Fibroblast of mammary gland (primary cell): ENCODE data around the gene SLC22A4.

Experiments used
- DNase-seq: peaks from one replicate; pipeline ENCODE4 v3.0.0-alpha.2; 2010; ENCODE audit warnings: low read depth
- H3K4me3 ChIP-seq: 2 replicates; pipeline ENCODE4 v1.5.1; 2011; ENCODE audit warnings: low read depth, mild to moderate bottlenecking, low read length, moderate library complexity; ENCODE audit not compliant: control insufficient read depth
- TF ChIP-seq, protein P1 (sequence below): conservative IDR thresholded peaks from 2 replicates; pipeline ENCODE4 v1.5.1; 2011; ENCODE audit warnings: low read depth, low read length, inconsistent platforms; ENCODE audit not compliant: control insufficient read depth, insufficient read depth

The SLC22A4 gene

DNA sequence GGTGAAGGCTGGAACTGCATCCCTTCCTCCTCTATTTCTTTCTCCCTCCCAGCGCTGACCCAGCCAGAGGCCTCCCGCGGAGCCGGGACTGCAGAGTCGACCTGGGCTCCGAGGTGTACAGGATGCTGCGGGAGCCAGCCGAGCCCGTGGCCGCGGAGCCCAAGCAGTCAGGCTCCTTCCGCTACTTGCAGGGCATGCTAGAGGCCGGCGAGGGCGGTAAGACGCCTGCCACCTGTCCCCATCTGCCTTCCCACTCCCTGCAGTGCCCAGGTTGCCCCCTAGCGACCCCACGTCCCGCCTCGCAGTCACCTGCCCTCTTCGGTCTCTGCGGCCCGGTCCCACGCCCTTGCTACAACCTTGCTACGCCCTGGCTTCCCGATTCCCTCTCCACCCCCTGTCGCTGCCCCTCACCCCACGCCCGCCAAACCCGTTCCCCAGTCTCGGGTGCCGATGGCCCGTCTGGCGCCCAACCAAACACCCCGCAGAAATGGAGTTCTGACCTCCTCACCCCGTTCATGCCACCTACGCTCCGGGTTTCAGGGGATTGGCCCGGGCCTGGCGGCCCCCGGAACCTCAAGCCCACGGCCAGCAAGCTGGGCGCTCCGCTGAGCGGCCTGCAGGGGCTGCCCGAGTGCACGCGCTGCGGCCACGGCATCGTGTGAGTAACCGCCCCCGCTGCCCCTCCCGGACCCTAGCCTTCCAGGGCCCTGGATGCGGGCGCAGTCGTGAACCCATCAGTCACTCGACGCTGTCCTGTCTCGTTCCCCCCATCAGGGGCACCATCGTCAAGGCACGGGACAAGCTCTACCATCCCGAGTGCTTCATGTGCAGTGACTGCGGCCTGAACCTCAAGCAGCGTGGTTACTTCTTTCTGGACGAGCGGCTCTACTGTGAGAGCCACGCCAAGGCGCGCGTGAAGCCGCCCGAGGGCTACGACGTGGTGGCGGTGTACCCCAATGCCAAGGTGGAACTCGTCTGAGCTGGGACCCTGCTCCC, 22.6 kb upstream of the SLC22A4 start:
- no peak for DNase-seq

DNA sequence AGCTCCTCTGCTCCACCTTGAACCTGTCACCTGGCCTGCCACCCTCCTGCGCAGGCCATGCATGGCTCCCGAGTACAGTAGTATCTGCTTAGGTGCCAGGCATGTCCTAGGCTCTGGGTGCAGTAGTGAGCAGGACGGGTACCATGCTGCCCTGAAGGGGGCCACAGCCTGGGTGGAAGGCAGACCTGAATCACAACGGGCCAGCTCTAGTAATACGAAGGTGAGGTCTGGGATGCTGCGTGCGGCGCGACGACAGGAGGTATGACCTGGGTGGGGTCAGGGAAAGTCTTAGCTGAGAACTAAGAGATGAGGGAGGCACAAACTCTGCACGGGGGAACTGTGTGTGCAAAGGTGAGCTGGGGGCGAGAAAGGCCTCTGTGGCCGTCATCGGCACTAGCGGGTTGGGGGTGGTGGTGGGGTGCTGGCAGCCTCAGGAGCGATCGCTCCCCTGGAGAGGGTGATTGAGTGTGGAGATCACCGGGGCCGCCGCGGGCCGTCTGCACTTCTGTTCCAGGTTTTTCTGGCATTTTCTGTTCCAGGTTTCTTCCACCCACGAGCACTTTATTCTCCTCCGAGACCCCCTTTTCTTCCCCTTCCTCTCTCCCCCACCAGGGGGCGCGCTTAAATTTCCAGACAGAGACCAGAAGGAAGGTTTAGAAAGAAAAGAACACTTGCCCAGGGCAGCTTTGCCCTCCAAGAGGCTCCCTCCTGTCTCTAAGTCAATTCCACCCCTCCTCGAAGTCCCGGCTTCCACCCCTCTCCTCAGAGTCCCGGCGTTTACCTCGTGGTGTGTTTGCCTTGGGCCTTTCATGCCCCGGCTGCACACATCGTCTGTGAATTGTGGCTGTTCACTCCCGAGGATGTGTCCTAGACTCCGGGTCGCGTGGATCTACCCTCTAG, 21.6 kb upstream of the SLC22A4 start:
- DNase-seq: peak; percentile 48
- TF ChIP-seq, protein P1, sequence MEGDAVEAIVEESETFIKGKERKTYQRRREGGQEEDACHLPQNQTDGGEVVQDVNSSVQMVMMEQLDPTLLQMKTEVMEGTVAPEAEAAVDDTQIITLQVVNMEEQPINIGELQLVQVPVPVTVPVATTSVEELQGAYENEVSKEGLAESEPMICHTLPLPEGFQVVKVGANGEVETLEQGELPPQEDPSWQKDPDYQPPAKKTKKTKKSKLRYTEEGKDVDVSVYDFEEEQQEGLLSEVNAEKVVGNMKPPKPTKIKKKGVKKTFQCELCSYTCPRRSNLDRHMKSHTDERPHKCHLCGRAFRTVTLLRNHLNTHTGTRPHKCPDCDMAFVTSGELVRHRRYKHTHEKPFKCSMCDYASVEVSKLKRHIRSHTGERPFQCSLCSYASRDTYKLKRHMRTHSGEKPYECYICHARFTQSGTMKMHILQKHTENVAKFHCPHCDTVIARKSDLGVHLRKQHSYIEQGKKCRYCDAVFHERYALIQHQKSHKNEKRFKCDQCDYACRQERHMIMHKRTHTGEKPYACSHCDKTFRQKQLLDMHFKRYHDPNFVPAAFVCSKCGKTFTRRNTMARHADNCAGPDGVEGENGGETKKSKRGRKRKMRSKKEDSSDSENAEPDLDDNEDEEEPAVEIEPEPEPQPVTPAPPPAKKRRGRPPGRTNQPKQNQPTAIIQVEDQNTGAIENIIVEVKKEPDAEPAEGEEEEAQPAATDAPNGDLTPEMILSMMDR: peak; percentile 77
- no peak overlapping the region for H3K4me3 ChIP-seq

More for the DNA sequence above, 22.6 kb upstream of the SLC22A4 start:
- no peak overlapping the region for H3K4me3 ChIP-seq
- TF ChIP-seq, protein P1: no peak

DNA sequence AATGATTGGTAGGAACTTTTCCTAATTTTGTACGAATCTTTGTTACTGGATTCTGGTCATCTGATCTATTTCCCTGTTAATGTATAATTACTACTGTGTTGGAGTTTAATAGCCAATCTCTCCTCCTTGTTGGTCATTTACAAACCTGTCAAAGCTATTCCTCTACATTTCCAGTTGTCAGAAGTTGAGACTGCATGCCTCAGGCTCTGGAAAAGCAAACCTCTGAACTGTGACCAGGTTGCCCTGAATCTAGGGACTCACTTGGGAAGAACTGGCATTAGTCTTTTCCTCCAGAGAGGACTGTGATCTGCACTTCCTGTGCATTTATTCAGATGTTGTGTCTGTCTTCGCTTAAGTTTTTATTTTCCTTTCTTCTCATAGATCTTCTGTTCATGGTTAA, 20.6 kb upstream of the SLC22A4 start:
- TF ChIP-seq, protein P1: no peak
- DNase-seq: no peak
- H3K4me3 ChIP-seq: no peak overlapping the region

DNA sequence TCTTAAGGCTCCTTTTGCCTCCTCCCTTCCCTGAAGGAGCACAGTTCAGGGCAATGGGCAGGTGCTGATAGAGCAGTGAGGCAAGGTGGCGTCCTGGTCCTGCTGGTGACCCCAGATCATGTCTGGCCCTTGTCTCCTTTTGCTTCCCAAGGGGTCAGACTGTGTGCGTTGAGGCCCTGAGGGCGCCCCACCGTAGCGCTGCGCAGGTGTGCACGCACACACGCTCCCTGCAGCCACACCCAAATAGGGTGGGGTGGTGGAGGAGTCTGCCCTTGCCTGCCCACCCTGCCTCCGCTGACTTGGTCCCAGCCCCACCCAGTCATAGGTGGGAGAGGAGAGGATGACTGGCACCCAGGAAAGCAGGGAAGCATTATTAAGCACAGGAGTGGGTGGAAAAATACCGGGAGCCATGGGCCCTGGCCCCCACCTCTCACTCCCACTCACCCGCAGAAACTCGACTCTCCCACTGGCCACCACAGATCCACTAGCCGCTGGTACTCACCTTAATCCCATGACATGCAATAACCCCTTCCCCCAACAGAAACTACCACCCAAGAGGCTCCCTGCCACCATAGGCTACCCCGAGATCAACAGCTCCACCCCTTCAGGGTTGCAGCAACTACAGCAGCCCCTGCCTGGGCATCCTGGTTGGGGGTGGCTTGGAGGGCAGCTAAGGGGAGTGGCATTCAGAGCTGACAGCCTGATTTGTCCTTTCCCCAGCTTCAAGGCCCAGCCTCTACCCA, 20.0 kb upstream of the SLC22A4 start:
- TF ChIP-seq, protein P1: no peak
- DNase-seq: no peak
- no peak overlapping the region for H3K4me3 ChIP-seq

DNA sequence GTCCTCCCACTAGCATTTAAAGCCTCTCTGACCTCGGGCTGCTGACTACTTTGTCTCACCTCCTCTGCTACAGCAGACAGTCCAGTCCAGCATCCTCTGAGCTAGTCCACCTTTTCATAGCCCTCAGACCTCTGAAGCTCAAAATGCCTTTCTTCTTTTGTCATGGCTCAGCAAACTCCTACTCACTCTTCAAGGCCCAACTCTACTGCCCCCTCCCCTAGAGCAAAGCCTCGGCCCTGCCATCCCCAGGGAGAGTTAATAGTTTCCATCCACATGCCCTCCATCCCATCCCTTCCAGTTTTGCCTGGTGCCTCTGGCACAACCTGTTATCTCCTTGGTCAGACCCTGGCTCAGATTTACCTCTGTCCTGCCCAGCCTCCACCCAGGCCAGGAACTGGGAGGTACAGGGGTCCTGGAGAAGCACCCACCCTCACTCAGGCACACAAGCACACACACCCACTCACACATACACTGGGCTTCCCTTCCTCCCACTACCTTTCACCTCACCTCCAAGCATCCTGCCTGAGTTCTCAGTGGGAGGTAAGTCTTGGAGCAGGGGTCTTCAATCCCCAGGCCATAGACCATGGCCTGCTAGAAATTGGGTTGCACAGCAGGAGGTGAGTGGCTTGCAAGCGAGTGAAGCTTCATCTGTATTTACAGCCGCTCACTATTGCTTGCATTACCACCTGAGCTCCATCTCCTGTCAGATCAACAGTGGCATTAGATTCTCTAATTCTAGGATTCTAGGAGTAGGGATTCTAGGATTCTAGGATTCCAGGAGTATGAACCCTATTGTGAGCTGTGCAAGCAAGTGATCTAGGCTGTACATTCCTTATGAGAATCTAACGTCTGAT, 18.6 kb upstream of the SLC22A4 start:
- TF ChIP-seq, protein P1: no peak
- no peak overlapping the region for H3K4me3 ChIP-seq
- no peak for DNase-seq

DNA sequence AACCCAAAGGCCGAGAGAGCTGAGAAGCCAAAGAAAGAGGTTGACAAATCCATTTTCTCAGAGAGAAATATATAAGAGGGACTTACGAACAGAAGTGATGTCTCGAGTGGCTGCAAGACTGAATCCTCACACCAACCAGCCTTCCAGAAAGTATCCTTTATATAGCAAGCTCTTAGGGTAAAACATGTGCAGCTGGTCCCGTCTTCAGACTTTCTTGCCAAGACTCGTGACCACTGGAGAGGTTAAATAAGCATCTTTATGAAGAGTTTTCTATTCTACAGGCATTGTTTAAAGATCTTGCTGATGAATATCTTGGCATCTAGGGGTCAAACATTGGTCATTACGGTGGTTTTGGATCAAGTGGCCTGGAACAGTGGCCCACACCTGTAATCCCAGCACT, 16.9 kb upstream of the SLC22A4 start:
- TF ChIP-seq, protein P1: no peak
- DNase-seq: no peak
- no peak overlapping the region for H3K4me3 ChIP-seq
